ENCODE data around the gene AADAC.

GRCh38 chr3:151775314-151776258, 38.3 kb upstream of the AADAC start:
- TF ChIP-seq POLR2AphosphoS5 (IDR thresholded peaks at IDR 0.05; ENCODE audit: low read depth, low read length) (no peak), POLR2A (IDR thresholded peaks at IDR 0.05; ENCODE audit: low read depth, low read length) (no peak), TAF1 (IDR thresholded peaks at IDR 0.05; ENCODE audit: low read depth, low read length) (no peak), PAX5 (IDR thresholded peaks at IDR 0.05; ENCODE audit: insufficient read depth, low read length, severe bottlenecking) (no peak), SPI1 (IDR thresholded peaks at IDR 0.05; ENCODE audit: low read depth, low read length) (no peak), POU2F2 (IDR thresholded peaks at IDR 0.05; ENCODE audit: low read depth, low read length) (no peak)

Measured in GM12891 (cell line).